T-helper 2 cell (primary cell): ENCODE results near the gene MRPL27.

Source experiments
- DNase-seq, 5 experiments: peaks; one replicate each; pipeline versions ENCODE4 v3.0.0 to v3.0.0-alpha.2; 2012 to 2022

The MRPL27 gene

DNA sequence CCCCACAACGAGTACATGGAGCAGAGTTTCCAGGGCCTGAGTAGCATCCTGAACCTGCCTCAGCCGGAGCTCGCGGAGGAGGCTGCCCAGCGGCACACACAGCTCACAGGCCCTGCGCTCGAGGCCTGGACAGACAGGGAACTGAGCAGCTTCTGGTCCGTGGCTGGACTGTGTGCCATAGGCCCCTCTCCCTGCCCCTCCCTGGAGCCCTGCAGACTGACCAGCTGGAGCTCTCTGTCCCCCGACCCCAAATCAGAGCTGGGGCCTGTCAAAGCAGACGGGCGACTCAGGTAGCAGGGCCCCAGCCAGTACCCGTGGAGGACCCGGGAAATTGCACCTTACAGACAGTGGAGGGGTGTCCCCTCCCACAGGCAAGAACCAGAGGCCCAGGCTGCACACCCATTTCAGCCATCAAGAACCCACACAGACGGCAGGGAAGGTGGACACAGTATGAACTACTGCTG lies 13.0 kb downstream of the MRPL27 start:
- DNase-seq: no peak

DNA sequence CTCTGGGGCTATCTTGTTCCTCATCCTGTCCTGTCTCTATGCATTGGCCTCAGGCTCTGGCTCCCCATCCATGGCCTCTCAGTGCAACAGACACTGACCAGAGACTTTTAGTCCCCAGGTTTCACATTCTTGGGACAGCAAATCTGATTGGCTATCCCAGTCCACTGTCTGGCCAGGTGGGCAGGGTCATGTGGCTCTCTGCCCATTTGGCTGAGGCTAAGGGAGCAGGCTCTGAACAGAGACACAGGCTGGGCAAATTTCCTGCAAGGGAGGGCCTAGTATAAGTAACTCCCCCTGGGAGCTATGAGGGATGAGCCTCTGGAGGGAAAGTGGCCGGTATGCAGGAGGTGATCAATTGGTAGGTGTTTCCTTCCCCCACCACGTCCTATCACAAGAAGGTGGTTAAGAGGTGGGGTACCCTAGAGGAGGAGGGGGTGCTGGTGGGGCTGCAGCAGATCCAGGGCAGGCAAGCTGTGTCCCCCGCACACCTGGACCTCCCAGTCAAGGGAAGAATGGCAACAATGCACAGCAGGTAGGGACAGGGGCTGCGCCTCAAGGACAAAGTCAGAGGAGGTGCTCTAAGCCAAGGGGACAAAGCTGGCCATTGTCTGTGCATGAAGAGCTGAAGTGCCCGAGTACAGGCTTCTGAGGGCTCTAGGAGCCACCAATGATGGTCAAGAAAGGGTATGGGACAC lies 13.8 kb downstream of the MRPL27 start:
- DNase-seq: no peak

DNA sequence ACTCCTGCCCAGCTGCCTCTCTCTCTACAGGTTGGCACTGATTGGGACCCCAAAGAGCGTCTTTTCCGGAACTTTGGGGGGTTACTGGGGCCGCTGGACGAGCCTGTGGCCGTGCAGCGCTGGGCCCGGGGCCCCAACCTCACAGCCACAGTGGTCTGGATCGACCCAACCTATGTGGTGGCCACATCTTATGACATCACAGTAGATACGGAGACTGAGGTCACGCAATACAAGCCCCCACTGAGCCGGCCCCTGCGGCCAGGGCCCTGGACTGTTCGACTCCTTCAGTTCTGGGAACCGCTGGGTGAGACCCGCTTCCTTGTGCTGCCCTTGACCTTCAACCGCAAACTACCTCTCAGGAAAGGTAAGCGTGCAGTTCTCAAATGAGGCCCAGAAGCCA lies 14.8 kb downstream of the MRPL27 start:
- no peak for DNase-seq

DNA sequence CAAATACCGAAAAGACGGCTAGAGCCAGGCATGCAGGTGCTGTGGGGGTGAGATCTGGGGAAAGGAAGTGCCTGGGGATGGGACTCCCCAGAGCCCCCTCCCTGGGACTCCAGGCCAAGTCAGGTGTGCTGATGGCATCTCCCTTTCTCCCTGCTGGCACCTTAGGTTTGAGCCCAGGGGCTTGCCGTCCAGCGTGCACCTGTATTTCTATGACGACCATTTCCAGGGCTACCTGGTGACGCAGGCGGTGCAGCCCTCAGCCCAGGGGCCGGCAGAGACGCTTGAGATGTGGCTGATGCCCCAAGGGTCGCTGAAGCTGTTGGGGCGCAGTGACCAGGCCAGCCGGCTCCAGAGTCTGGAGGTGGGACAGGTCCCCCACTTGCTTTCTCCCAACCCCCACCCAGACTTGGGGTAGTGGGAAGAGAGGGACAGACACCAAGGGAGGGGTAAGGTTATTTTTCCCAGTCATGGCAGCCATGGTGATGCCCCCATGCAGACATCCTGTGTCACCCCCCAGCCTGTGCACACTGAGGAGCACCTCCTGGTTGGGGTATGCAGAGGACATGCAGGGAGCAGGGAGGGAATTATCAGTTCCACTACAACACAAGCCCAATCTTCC lies 16.0 kb downstream of the MRPL27 start:
- DNase-seq: no peak

DNA sequence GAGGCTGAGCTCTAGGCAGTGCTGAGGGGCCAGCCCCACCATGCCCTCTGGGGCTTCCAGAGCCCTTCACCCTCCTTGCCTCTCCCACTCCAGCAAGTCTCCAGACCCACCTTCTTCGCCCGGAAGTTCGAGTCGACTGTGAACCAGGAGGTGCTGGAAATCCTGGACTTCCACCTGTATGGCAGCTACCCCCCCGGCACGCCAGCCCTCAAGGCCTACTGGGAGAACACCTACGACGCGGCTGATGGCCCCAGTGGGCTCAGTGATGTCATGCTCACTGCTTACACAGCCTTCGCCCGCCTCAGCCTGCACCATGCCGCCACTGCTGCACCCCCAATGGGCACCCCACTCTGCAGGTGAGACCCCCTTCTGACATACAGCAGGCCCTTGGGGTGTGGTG lies 16.6 kb downstream of the MRPL27 start:
- no peak for DNase-seq

DNA sequence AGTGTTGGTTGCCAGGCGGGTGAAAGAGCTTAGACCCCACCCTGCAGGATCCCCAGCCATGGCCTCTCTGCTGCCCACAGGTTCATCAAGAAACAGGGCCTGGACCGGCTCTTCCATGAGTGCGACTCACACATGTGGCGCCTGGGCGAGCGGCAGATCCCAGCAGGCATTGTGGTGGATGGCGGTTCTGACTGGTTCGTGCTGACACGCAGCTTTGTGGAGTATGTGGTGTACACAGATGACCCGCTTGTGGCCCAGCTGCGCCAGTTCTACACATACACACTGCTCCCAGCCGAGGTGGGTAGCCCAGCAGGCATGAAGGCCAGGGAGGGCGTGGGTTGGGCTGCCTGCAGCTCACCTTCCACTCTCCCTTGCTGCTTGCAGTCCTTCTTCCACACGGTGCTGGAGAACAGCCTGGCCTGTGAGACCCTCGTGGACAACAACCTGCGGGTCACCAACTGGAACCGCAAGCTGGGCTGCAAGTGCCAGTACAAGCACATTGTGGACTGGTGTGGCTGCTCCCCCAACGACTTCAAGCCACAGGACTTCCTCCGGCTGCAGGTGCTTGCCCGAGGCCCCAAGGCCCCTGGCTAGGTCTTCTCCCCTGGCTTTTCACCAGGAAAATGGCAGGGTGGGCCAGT lies 17.2 kb downstream of the MRPL27 start:
- DNase-seq: no peak

DNA sequence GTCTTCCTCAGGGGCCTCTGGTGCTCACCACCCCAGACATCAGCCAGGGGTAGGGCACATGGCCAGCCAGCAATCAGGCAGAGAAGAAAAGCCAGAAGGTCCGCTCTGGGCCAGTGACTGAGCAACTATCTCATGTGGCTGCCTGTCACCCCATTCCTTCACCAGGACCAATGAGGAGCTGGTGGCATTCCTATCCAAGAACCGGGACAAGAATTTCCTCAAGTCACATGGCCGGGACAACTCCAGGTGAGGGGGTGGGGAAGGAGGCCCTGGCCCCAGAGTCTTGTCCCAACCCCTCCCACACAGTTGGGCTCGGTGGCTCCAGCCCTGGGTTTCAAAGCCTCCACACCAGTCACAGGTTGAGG lies 17.7 kb downstream of the MRPL27 start:
- DNase-seq: no peak

DNA sequence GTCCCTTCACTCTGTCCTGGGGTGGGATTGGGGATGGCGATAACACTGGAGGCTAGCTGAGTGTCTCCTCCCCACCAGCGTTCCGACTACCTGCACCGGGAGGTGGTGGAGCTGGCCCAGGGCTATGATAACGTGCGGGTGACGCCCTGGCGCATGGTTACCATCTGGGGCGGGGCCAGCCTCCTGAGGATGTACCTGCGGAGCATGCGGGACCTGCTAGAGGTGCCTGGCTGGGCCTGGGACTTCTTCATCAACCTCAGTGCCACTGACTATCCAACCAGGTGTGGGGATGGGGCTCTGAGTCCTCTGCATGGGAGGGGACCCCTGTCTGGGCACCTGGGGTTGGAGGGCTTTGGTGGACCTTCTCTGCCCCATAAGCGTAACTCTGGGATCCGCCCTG lies 18.2 kb downstream of the MRPL27 start:
- no peak for DNase-seq

DNA sequence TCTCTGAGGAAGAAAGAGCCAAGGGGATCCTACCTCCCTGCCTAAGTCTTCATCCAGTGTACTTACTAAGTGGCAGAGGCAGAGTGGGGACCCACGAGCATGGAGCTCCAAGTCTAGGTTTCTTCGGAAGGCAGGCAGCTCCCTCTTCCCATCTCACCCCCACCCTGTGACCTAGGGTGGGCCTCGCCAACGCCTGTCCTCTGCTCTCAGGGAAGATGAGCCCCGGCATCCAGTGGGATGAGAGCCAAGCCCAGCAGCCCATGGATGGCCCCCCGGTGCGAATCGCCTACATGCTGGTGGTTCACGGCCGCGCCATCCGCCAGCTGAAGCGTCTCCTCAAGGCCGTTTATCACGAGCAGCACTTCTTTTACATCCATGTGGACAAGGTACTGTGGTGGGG lies 18.8 kb downstream of the MRPL27 start:
- DNase-seq: no peak

DNA sequence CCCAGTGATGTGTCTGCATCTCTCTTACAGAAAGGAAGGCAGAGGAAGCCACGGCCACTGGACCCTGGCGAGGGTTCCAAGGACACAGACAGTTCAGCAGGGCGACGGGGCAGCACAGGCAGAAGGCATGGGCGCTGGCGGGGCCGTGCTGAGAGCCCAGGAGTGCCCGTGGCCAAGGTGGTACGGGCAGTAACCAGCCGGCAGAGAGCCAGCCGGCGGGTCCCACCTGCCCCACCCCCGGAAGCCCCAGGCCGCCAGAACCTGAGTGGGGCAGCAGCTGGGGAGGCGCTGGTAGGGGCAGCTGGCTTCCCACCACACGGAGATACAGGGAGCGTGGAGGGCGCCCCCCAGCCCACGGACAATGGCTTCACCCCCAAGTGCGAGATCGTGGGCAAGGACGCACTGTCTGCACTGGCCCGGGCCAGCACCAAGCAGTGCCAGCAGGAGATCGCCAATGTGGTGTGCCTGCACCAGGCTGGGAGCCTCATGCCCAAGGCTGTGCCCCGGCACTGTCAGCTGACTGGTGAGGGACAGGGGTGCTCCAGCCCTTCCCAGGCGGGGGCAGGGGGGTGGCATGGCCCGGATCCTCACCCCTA lies 19.3 kb downstream of the MRPL27 start:
- no peak for DNase-seq

DNA sequence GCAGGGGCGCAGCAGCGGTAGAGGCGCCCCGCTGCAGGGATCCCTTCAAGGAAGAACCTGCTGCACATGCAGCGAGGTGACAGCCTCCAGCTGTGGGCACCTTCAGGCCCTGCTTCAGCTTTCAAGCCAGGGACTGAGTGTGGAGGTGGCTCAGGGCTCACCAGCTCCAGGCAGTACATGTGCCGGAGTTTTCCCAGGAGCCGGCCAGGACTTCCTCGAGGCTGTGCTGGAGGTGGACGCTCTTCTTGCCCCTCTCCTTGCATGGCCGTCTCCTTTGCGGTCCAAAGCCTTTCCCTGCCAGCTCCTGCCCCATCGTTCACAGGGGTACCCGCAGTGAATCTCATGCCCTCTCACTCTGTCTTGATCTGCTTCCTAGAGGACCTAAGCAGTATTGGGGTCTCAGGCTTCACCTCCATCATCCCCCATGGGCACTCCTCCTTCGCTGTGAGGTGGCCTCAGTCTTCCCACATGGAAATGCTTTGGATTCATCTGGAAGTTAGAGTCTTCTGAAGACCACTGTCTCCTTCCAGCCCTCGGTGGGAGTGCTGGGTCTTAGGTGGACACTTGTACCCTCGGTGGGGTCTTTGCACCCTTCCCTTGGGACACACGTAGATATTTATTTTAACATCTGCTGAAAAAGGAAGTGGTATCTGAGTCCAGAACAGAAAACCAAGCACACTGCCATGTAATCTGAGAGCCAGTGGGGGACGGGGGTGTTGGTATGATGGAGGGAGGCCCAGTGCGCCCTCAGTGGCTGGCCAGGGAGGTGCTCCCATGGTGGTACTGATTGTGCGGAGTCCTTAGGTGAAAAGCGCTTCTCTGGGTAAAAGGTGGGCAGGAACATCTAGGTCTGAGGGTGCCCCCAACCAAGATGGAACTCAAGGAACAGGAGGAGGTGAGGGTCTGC lies 20.0 kb downstream of the MRPL27 start:
- no peak for DNase-seq

DNA sequence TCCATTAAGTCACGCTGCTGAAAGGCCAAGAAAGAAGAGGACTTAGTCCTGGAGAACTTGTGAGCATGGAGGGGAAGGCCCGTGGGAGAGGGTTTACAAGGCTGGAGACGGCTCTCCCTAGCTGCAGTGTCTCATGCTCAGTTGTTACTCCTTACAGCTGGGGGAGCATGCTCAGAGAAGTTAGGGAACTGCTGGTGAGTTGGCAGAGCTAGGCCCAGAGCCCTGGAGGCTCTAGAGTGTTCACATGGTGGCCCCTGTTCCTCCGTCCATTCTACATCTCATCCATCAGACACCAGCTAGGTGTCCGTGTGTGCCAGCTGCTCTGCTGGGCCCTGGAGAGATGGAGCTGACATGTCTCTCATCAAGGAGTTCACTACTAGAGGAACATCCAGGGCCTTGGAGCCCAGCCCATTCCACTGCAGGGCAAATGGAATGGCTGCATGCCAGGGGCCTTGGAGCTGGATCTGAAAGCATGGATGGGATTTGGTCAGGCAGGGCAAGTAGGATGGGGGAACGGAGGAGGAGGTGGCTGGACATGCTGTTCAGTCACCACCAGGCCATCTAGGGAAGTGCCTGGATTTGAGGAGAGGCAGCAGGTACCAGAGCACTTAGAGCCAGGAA lies 20.8 kb downstream of the MRPL27 start:
- DNase-seq: no peak

DNA sequence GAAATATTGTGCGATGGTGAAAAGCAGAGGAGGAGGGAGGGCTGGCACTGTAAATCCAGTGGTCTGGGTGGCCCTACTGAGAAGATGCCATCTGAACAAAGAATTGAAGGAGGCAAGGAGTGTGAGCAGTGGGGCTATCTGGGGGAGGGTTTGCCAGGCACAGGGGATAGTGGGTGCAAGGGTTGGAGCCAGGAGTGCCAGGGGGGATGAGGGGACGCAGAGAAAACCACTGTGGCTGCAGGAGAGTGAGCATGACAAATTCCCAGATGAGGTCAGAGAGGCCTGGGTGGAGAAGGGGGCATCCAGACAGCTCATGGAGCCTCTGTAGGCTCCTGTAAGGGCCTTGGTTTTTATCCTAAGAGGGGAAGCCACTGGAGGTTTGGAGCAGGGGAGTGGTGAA lies 22.3 kb downstream of the MRPL27 start:
- no peak for DNase-seq

DNA sequence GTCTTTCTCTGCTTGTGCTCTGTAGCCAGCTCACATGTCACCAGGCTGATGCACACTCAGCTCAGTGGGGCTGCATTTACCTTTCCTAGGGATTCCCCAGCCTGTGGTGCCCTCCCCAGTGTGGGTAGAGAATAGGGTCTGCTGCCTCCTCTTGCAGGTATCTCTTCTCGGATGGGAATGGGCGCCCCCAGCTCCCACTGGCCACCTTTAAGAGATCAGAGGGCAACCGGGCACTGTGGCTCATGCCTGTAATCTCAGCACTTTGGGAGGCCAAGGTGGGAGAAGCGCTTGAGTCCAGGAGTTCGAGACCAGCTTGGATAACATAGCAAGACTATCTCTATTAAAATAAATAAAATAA lies 23.8 kb downstream of the MRPL27 start:
- no peak for DNase-seq

DNA sequence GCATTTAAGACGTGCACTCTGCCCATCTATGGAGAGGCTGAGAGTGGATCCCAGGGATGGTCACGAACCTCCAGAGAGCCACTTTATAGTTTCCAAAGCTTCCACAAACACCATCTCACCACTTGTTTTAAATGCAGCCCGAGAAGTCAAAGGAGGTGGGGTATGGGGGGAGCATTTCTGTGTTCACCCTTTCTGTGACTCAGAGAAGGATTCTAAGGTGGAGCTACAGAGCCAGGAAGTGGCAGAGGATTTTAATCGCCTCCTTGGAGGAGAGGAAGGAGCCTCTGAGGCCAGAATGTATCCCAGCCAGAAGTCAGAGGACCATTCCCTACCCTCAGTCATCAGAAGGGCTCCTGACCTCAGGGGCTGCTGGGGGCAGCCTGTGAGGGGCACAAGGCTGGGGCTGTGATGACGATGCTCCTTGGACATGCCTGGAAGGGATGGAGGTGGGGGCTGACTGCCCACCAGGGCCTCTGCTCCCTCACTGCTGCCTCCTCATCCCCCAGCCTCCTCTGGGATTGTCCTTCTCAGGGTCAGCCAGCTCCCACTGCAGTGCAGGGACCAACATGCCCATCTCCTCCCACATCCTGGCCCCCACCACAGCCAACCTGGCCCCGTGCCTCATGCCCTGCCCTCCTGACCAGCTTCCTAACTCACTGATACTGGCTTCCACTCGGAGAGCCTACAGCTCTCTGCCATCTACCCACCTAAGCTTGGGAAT lies 24.3 kb downstream of the MRPL27 start:
- DNase-seq: no peak

DNA sequence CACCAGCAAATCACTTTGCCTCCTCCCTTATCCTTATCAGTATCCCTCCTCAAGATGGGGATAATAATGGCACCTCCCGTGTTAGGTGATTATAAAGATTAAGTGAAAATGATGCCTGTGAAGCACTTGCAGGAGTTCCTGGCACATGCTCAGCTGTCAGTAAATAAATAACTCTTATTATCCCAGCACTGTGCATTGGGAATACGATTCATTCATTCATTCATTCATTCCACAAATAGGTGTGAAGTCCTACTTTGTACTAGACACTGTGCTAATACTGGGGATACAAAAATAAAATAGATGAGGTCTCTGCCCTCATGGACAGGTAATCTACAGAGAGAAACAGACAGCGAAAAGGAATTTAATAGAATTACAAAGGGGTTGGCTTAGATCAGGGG lies 25.1 kb downstream of the MRPL27 start:
- DNase-seq: no peak

DNA sequence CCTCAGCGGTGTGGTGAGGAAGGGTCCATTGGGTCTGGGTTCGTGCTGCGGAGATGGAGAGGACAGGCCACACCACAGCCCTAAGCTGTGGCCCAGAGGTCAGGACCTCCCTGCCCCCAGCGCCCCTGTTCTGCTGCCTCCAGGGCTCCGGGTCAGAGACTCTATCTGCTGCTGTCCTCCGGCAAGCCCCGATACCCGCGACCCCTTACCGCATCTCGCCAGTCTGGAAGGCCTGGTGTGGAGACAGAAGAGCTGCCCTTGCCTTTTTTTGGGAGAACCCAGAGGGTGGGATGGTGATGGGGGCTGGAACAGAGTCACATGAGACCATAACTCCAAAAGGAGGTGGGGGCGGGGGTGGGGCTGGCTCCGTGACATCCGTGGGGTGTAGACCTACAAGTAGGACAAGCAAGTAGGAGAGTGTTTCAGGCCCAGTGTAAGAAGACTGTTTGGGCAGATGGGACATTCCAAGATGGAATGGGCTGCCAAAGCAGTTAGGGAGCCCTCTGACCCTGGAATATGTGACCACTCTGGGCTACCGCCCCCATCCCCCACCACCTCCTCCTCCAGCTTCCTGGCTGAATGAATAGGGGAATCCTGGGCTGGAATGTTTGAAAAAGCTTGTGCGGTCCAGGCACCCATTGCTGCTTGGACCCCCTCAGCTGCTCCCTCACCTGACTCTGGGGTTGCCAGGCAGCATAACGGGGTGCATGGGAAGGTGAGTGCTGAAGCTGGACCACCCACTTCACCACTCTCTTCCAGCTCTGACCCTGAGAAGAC lies 25.7 kb downstream of the MRPL27 start:
- DNase-seq: no peak

DNA sequence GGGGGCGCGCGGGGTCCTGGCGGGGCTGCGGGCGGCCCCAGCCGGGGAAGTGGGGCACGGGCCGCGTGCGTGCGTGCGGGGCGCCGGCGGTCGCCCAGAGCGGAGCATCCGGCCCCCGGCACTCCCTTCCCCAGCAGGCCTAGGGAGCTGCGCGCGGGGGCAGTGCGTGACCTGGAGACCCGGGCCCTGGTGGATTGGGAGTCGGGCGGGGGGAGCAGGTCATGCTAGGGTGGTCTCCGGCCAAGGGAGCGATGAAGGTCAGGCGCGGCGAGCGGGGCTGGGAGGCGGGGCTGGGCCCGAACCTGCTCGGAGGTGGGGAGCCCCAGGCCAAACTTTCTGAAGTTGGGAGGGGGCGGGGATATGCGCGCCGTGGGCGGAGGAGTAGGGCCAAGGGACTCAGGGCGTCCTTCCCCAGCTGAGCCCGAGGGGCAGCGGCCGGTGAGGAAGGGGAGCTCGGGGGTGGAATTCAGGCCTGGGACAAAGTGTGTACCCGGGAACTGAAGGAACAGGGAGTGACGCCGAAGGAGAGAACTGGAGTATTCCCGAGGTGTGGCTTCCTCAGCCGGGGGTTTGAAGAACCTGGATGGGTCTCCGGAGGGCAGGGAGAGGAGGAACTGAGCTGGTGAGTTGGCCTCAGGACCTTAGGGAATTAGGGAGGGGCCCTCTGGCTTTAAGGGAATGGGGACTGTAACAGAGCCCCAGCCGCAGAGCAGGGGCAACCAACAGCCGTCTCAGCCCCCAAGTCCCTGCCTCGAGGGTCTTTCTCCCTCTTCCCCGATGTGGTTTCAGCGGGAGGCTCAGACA lies 26.5 kb downstream of the MRPL27 start:
- DNase-seq: peak in 2 of 5 experiments; percentile 26 to 81

DNA sequence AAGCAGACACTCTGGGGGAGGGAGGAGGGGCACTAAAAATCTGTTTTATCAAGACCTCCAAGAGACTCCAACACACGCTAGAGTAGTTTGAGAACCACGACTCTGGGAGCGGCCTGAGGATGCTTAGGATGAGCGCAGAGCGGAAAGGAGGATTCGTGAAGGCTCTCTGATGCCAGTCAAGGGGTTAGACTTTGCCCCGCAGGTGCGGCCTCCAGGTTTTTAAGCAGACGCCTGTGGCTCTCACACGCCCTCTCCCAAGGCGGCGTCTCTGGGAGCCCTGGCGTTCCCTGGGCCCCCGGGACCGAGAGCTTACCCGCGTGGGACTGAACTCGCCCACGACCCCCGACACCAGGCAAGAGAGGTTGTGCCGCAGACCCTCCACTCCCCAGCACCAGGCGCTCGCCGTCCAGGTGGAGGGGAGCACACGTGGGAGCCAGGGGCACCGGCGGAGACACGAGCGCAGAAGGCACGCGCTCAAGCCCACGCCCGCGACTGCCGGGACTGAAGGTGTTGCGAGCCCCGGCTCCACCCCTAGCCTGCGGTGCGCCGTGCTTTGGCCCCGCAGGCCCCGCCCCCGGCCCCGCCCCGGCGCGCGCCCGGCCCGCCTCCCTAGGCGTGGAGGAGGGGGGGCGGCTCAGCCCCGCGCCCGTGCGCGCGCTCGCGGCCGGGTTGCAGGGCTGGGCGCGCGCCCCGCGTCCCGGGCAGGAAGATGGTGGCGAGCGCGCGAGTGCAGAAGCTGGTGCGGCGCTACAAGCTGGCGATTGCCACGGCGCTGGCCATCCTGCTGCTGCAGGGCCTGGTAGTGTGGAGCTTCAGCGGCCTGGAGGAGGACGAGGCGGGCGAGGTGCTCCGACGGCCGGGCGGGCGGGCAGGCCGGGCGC lies 27.3 kb downstream of the MRPL27 start, which contains the start of gene XYLT2:
TSS of gene XYLT2 (plus strand) at position 695 of the 881 bp plus-strand sequence. CDS start at position 710, 15 bp downstream.
- DNase-seq: peak; percentile 79 to 96 (median 88)
